HG02588 (cell line): Measurements from ENCODE around the gene THSD8.
A peak's percentile ranks its signal among the peaks of the same experiment; 100 is the strongest.

Experiments
- ATAC-seq: cut with Tn5 transposase; IDR thresholded peaks from one replicate; pipeline ENCODE4 v1.9.1; 2021; ENCODE audit warnings: mild to moderate bottlenecking, moderate library complexity; ENCODE audit not compliant: unreplicated experiment

THSD8 gene

GRCh38 chr19:12779162-12779993, 22.5 kb upstream of the THSD8 start:
- ATAC-seq = no peak

GRCh38 chr19:12782174-12782423, 19.8 kb upstream of the THSD8 start:
- no peak for ATAC-seq

- peak; percentile 37 for ATAC-seq
Observed at GRCh38 chr19:12782424-12783290, 19.2 kb upstream of the THSD8 start.

GRCh38 chr19:12783291-12783848, 18.5 kb upstream of the THSD8 start:
- ATAC-seq = no peak

- no peak for ATAC-seq
Observed at GRCh38 chr19:12783849-12784393, 17.9 kb upstream of the THSD8 start.

- no peak for ATAC-seq
Observed at GRCh38 chr19:12784394-12784870, 17.4 kb upstream of the THSD8 start.

- no peak for ATAC-seq
Observed at GRCh38 chr19:12784871-12785430, 16.9 kb upstream of the THSD8 start.

- no peak for ATAC-seq
Observed at GRCh38 chr19:12785431-12786031, 16.3 kb upstream of the THSD8 start.

- ATAC-seq = no peak
Observed at GRCh38 chr19:12786141-12786870, 15.6 kb upstream of the THSD8 start.

- ATAC-seq = no peak
Observed at GRCh38 chr19:12786952-12787351, 14.9 kb upstream of the THSD8 start.

- no peak for ATAC-seq
Observed at GRCh38 chr19:12787458-12787857, 14.4 kb upstream of the THSD8 start.

- ATAC-seq = no peak
Observed at GRCh38 chr19:12788042-12788681, 13.7 kb upstream of the THSD8 start.

- ATAC-seq = no peak
Observed at GRCh38 chr19:12788682-12789097, 13.2 kb upstream of the THSD8 start.

- no peak for ATAC-seq
Observed at GRCh38 chr19:12789098-12789903, 12.6 kb upstream of the THSD8 start.

- peak; percentile 32 for ATAC-seq
Observed at GRCh38 chr19:12789904-12790619, 11.8 kb upstream of the THSD8 start.

- no peak for ATAC-seq
Observed at GRCh38 chr19:12790628-12791344, 11.1 kb upstream of the THSD8 start.

GRCh38 chr19:12791345-12792050, 10.4 kb upstream of the THSD8 start, which contains the start of gene JUNB:
JUNB (plus strand) TSS chr19:12791486; CDS start chr19:12791772, 286 bp downstream.
- ATAC-seq = peak; percentile 27
